Amniotic epithelial cell (primary cell): ENCODE measurements around the gene TPST1.
"Not testable (repeated sequence)": the region's sequence is repeated elsewhere in the genome, so short reads cannot be mapped to it uniquely, and the experiment has no call there.

ENCODE experiments used
- DNase-seq: peaks from one replicate; pipeline ENCODE4 v3.0.0-alpha.2; 2010; ENCODE audit warnings: low read depth

TPST1 gene

DNA sequence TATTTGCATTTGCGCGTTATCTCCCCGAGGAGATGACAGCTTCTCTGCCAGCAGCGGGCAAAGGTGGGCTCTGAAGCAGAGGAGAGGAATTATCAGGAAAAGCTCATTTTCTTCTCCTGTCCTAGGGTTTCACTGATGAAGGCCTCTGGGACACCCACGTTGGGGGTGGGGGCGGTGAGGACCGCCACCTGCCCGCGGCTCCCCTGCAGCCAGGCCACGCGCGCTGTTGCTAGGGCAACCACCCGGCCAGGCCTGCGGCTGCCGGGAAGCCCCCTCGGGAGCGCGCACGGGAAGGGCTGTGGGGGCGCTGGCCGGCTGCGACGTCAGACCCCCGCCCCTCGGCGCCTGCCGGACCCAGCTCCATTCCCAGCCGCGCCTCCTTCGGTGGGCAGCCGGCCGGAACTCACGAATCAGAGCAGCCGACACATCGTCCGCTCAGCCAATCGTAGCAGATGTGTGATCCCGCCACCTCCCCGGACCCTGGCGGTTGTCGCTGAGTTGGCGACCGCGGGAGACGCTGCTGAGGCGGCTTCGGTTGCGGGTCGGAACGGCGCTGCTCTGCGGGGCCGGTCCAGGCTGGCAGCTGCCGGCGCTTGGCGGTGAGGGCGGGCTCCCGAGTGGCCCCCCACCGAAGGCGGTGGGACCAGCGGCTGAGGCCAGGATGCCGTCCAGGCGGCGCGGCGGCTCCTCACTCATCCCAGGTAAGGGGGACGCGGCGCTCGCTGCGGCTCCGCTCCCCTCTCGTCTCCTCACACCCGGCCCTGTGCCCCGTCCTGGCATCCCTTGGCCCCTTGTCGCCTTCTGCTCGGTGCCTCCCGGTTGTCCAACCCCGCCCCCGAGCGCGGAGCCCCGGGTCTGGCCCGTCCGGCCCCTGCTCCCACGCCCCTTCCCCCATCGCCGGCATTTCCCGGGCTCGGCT lies at the start of gene TPST1:
Gene TPST1 (plus strand): TSS at position 513 of the 919 bp plus-strand sequence. CDS start 35,092 bp downstream, outside the sequence.
- peak; percentile 66 for DNase-seq

DNA sequence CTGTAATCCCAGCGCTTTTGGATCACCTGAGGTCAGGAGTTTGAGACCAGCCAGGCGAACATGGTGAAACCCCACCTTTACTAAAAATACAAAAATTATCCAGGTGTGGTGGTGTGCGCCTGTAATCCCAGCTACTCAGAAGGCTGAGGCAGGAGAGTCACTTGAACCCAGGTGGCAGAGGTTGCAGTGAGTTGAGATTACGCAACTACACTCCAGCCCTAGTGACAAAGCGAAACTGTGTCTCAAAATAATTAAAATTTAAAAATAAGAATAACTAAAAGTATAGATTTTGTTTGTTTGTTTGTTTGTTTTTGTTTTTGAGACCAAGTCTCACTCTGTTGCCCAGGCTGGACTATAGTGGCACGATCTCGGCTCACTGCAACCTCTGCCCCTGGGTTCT lies 49.1 kb upstream of the TPST1 start:
- not testable (repeated sequence) for DNase-seq

DNA sequence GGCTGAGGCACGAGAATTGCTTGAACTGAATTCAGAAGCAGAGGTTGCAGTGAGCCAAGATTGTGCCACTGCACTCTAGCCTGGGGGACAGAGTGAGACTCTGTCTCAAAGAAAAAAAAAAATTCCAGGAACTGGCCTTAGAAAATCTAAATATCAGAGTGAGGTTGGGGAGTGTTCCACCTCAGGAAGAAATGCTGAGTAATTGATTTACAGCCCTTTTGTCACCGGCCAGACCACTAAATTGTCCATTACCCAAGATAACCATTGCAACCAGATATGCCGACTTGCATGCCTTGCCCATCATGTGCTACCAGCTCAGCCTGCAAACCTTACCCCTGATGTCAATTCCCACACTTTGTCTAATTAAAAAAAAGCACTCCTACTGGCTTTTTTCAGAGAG lies 48.1 kb upstream of the TPST1 start:
- peak; percentile 69 for DNase-seq

GRCh38 chr7:66162622-66163021 lies 42.5 kb upstream of the TPST1 start:
- DNase-seq: no peak

DNA sequence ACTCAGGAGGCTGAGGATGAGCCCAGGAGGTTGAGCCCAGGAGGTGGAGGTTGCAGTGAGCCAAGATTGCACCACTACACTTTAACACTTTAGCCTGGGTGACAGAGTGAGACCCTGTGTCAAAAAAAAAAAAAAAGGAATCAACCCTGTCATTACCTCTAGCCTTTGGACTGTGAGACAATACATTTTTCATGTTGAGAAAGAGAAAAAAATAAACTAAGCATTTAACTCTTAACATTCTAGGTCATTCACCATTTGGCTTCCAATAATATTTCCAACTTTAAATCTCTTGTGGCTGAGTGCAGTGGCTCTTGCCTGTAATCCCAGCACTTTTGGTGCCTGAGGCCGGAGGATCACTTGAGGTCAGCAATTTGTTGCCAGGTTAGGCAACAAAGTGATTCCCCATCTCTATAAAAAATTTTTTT lies 41.9 kb upstream of the TPST1 start:
- no peak for DNase-seq

GRCh38 chr7:66164356-66164755 lies 40.8 kb upstream of the TPST1 start:
- no peak for DNase-seq

GRCh38 chr7:66167773-66168387 lies 37.3 kb upstream of the TPST1 start:
- DNase-seq: peak; percentile 91

DNA sequence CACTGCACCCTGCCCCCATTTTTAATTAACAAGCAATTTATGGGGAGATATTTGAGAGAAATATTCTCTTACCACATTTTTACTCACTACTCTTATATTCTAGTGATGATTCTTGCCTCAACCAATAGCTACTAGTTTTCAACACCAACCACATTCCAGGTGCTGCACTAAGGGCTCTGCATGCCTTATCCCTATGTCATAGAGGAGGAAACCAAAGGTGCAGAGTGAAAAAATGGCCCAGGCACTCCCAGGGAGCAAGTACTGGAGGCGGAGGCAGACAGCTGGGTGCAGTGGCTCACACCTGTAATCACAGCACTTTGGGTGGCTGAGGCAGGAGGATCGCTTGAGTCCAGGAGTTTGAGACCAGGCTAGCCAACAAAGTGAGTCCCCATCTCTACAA lies 35.5 kb upstream of the TPST1 start:
- peak; percentile 21 for DNase-seq

DNA sequence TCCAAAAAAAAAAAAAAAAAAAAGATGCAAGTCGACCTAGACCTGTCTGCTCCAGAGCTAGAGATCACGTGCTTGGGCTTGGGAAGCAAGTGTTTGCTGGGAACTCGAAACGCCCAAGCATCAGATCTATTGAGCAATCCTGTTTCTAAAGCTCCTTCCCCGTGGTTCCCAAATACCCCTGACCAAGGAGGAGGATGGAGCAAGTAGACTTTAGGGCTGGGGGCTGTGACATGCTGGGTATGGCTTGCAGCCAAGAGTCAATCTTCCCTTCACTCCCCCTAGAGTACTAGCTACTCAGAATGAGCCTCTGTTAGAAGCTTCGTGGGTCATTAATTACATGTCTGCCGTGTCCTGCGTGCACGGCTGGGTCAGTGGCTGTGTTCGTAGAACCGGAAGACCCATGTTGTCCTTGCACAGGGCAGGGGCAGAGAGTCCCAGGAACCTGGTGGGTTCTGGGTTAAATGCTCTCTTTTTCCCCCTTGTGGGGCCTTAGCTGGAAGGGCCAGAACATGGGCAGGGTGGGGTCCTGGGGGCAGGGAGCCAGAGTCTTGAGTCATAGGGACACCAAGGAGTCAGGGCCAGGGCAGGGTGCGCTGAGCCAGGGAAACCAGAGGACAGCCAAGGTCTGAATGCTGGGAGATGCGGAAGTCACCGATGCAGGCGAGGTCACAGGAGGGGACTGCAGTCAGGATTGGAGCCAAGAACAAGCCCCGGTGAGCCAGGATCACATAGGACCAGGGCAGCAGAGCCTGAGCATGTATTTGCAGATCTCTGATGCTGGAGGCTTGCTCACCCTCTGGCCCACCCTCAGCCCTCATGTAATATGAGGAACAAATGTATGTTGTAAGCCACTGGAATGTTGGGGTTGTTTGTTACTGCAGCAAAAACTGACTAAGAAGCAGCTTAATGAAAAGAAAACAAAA lies 34.6 kb upstream of the TPST1 start:
- DNase-seq: peak; percentile 74

GRCh38 chr7:66172536-66173401 lies 32.4 kb upstream of the TPST1 start:
- not testable (repeated sequence) for DNase-seq

DNA sequence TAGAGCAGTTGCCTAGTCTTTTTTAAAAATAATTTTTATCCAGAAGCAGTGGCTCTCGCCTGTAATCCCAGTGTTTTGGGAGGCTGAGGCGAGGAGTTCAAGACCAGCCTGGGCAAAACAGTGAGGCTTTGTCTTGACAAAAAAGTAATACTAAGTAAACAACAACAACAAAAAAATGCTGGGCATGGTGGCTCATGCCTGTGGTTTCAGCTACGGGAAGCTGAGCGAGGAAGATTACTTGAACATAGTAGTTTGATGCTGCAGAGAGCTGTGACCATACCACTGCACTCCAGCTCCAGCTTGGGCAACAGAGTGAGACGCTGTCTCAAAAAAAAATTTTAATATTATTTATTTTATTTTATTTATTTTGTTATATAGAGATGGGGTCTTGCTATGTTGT lies 31.3 kb upstream of the TPST1 start:
- peak; percentile 31 for DNase-seq

- DNase-seq: not testable (repeated sequence)
Measured at GRCh38 chr7:66175006-66175405, 30.1 kb upstream of the TPST1 start.

DNA sequence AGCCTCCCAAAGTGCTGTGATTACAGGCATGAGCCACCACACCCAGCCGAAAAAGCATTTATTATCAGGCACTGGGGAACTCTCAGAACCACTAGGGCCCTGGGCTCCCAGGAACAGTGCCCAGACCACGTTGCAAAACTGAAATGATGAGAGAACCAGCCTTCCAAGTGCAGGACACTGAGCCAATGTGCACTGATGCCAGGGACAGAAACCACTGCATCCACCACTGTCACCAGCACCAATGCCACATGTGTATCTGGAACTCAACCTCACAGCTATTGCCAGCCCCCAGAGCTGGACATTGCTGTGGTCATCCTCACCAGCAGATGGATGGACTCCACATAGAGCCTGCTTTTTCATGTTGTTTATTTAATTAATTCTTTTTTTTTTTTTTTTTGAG lies 28.2 kb upstream of the TPST1 start:
- no peak for DNase-seq

- DNase-seq: no peak
Measured at GRCh38 chr7:66178258-66178657, 26.9 kb upstream of the TPST1 start.

- no peak for DNase-seq
Measured at GRCh38 chr7:66181329-66181728, 23.8 kb upstream of the TPST1 start.

DNA sequence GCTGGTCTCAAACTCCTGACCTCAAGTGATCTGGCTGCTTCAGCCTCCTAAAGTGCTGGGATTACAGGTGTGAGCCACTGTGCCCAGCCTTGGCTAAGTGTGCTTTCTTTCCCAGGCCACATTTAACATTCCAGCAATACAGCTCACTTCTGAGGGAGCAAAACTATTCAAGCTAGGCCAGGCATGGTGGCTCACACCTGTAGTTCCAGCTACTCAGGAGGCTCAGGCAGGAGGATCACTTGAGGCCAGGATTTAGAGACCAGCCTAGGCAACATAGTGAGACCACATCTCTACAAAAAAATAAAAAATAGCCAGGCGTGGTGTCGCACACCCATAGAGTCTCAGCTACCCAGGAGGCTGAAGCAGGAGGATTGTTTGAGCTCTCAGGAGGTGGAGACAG lies 23.3 kb upstream of the TPST1 start:
- DNase-seq: no peak

DNA sequence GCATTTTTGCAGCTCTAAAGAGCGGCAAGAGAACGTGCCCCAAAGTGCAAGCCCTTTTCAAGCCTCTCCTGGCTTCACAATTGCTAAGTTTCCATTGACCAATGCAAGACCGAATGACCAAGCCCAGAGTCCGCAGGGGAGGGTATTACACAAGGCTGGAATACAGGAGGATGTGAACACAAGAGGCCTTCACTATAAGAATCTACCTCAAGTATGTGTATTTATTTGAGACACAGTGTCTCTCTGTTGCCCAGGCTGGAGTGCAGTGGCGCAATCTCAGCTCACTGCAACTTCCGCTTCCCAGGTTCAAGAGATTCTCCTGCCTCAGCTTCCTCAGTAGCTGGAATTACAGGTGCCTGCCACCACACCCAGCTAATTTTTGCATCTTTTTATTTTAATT lies 22.2 kb upstream of the TPST1 start:
- peak; percentile 89 for DNase-seq

GRCh38 chr7:66183700-66184099 lies 21.4 kb upstream of the TPST1 start:
- DNase-seq: peak; percentile 100

DNA sequence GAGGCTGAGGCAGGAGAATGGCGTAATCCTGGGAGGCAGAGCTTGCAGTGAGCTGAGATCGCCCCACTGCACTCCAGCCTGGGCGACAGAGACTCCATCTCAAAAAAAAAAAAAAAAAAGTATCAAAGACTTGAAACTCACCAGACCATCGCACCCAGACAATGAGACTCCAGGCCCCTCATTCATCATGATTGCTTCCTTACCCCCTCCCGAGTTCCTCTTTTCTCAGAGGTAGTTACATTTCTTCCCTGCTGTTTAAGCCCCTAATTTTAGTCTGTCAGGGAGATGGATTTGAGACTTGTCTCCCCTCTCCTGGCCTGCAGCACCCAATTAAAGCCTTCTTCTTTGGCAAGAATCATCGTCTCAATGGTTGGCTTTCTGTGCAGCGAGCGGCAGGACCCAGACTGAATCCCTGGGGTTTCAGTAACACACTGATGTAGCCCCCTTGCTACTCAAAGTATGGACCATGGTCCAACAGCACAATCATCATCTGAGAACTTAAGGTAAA lies 19.4 kb upstream of the TPST1 start:
- DNase-seq: no peak

- DNase-seq: no peak
Measured at GRCh38 chr7:66186991-66187390, 18.1 kb upstream of the TPST1 start.

- DNase-seq: peak; percentile 50
Measured at GRCh38 chr7:66187905-66188304, 17.2 kb upstream of the TPST1 start.
